GM04504 (cell line): Measurements from ENCODE around the gene RNASE1.

Experiments
- DNase-seq: peaks from one replicate; pipeline ENCODE4 v3.0.0-alpha.2; 2012; ENCODE audit warnings: low read depth

RNASE1 gene

GRCh38 chr14:20807304-20808161, 4.9 kb upstream of the RNASE1 start:
- no peak for DNase-seq

- DNase-seq = no peak
Observed at GRCh38 chr14:20805485-20805884, 2.8 kb upstream of the RNASE1 start.

- no peak for DNase-seq
Observed at GRCh38 chr14:20803223-20803622, 579 bp upstream of the RNASE1 start.

GRCh38 chr14:20801726-20802125, 918 bp downstream of the RNASE1 start:
- no peak for DNase-seq

- no peak for DNase-seq
Observed at GRCh38 chr14:20799892-20800544, 2.6 kb downstream of the RNASE1 start.

GRCh38 chr14:20799456-20799891, 3.2 kb downstream of the RNASE1 start:
- no peak for DNase-seq

GRCh38 chr14:20798932-20799331, 3.7 kb downstream of the RNASE1 start:
- no peak for DNase-seq

- no peak for DNase-seq
Observed at GRCh38 chr14:20798318-20798717, 4.3 kb downstream of the RNASE1 start.

GRCh38 chr14:20797164-20797563, 5.5 kb downstream of the RNASE1 start:
- no peak for DNase-seq

- no peak for DNase-seq
Observed at GRCh38 chr14:20794644-20795369, 7.8 kb downstream of the RNASE1 start.

GRCh38 chr14:20792556-20792955, 10.1 kb downstream of the RNASE1 start:
- DNase-seq = no peak

- DNase-seq = no peak
Observed at GRCh38 chr14:20791597-20791996, 11.0 kb downstream of the RNASE1 start.

- DNase-seq = no peak
Observed at GRCh38 chr14:20791187-20791586, 11.5 kb downstream of the RNASE1 start.

- DNase-seq = no peak
Observed at GRCh38 chr14:20790464-20791116, 12.1 kb downstream of the RNASE1 start.

GRCh38 chr14:20789230-20789813, 13.3 kb downstream of the RNASE1 start:
- DNase-seq = no peak

GRCh38 chr14:20787025-20787424, 15.6 kb downstream of the RNASE1 start:
- DNase-seq = no peak

GRCh38 chr14:20782280-20782890, 20.3 kb downstream of the RNASE1 start:
- DNase-seq = no peak

GRCh38 chr14:20781803-20782202, 20.8 kb downstream of the RNASE1 start:
- DNase-seq = no peak

GRCh38 chr14:20775901-20776300, 26.7 kb downstream of the RNASE1 start:
- DNase-seq = no peak

GRCh38 chr14:20775043-20775442, 27.6 kb downstream of the RNASE1 start:
- no peak for DNase-seq

- DNase-seq = no peak
Observed at GRCh38 chr14:20774258-20774824, 28.3 kb downstream of the RNASE1 start.
